Mammary epithelial cell (primary cell): ENCODE results near the gene FAM118A.

Source experiments
- CTCF ChIP-seq, 2 donors: IDR thresholded peaks in 1 of 2; conservative IDR thresholded peaks in 1 of 2; 2 replicates each; pipeline ENCODE4 v1.5.1; 2011 to 2012; ENCODE audit warnings: inconsistent platforms in 2 of 2, low read length in 2 of 2, mild to moderate bottlenecking in 2 of 2, control low read depth in 1 of 2, low read depth in 1 of 2; ENCODE audit not compliant: insufficient read depth in 1 of 2; ENCODE audit errors: extremely low read depth in 1 of 2
- EZH2 ChIP-seq: IDR thresholded peaks from 2 replicates; pipeline ENCODE4 v1.6.1; 2012; ENCODE audit warnings: low read length, inconsistent platforms, borderline replicate concordance

GRCh38 chr22:45270095-45271020 lies 39.4 kb upstream of the FAM118A start:
- no peak for TF ChIP-seq CTCF (conservative IDR thresholded peaks at IDR 0.05 in 1 of 2, IDR thresholded peaks at IDR 0.05 in 1 of 2; ENCODE audit: extremely low read depth in 1 of 2, insufficient read depth in 1 of 2, low read depth in 1 of 2, low read length in 2 of 2)
- no peak for TF ChIP-seq EZH2
